Fibroblast of skin of right quadriceps (primary cell): ENCODE data around the gene ADAMTS16.
"Not testable (repeated sequence)": the region's sequence is repeated elsewhere in the genome, so short reads cannot be mapped to it uniquely, and the experiment has no call there.

ENCODE experiments used
- DNase-seq: peaks from one replicate; pipeline ENCODE4 v3.0.0-alpha.2; 2013

ADAMTS16 gene

DNA sequence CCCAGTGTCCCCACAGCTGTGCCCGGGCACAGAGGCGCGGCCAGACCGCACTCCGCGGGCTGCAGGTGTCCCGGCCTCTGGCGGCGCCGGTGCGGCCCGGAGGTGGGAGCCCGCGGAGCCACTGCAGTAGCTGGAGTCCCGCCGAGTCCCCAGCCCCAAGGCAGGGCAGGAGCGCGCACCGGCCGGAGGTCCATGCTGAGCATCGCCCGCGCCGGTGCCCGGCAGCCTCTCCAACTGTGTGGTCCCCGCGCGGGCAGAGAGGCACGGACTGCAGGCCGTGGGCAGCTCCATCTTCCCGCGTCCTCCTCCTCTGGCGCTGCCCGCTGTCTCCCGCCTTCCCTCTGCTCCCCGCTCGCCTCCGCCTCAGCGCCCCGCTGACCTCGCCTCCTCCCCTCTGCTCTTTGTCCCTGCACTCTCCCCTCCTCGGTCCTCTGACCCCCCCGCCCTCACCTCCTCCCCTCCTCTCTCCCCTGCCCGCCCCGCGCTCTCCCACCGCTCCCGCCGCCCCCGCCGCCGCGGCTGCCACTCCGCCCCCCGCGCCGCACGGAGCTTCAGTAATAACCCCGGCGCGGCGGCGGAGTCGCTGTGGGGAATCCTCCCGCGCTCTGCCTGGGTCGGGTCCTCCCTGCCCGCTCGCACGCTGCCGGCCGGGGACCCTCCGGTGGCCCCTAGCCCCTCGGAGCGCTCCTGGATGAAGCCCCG is at the start of gene ADAMTS16:
ADAMTS16 (plus strand) TSS at position 554 of the 702 bp plus-strand sequence; CDS start at position 692, 138 bp downstream.
- no peak for DNase-seq

DNA sequence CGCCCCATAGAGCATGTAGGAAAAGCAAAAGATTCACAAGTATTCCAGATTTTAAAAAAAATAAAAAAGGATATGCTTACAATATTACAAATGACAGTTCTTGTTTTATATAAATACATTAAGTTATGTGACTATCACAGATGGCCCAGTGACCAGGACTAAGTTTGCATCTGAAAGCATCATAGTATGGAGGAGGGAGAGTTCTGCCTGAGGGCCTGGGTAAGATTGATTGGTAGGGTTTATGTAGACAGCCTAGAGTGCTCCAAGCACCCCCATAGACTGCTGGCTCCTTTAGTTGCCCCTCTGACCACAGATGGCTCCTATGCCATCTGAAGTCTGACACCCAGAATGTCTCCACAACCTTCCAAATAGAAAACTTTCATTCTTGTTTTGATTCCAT is 48.0 kb upstream of the ADAMTS16 start:
- no peak for DNase-seq

DNA sequence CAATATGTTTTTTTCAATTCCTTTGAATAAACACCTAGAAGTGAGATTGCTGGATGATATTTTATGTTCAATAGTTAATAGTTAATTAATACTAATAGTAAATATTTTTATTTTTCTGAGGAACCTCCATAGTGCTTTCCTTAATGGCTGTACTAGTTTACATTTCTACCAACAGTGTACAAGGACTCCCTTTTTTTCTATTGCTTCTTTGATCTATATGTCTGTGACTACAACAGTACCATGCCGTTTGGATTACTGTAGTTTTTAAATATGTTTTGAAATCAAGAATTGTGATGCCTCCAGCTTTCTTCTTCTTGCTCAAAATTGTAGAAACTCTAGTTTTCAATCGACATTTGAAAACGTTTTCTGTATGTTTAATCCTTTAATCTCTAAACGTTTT is 39.5 kb upstream of the ADAMTS16 start:
- no peak for DNase-seq

- DNase-seq = no peak
Measured at GRCh38 chr5:5101676-5102075, 38.5 kb upstream of the ADAMTS16 start.

DNA sequence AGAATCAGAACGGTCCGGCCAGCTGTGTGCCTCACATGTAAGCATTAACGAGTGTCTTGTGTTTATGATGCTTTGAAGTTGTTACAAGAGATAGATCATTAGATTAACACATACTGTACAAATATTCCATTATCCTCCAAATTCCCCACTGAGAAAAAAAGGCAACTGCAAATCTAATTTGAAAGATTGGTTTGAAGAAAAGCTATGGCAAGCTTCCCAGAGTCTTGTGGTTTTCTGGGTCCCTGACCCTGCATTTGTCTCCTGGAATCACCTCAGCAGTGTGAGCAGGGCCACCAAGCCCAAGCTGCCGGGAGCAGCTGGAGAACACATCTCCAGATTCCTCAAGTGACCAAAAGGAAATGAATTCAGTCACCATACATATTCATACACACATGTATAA is 36.9 kb upstream of the ADAMTS16 start:
- no peak for DNase-seq

DNA sequence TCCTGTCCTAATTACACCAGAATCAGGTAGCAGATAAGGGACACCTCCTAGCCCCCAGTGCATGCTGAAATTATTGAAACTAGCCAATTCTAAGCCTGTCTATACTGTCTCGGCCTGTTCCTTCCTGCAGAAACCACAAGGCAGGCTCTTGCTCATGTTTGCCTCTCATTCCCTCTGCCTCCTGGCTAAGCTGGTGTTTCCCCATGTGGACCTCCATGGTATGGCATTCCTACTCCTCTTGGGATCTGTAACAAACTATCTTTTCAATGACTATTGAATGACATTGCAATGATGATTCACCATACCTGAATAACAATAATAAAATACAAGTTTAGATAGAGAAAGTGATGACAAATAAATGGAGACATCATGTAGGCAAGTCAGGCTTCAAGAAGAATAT is 35.6 kb upstream of the ADAMTS16 start:
- no peak for DNase-seq

DNA sequence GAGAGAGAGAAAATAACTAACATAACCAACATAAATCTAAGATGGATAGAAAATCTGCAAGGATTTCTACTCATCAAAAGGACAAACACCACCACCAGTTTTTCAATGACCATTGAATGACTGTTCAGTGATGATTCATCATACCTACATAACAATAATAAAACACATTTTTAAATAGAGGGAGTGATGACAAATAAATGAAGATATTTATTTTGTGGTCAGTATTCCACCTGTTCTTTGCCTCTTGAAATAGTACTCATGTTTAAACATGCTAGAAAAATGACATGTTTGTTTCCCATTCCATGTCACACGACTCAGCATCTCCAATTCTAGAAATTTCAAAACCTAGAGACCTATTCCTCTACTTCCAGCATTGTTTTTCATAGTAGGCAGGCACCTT is 34.6 kb upstream of the ADAMTS16 start:
- no peak for DNase-seq

DNA sequence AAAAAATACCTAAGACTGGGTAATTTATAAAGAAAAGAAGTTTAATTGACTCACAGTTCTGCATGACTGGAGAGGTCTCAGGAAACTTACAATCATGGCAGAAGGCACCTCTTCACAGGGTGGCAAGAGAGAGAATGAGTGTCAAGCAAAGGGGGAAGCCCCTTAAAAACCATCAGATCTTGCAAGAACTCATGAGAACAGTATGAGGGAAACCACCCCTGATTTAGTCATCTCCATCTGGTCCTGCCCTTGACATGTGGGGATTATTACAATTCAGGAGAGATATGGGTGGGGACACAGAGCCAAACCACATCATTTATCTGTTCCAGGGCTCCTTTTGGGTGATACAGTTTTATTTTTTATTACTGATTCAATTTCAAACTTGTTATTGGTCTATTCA is 23.2 kb upstream of the ADAMTS16 start:
- no peak for DNase-seq

- DNase-seq = no peak
Measured at GRCh38 chr5:5122776-5123175, 17.4 kb upstream of the ADAMTS16 start.

GRCh38 chr5:5124231-5124630 is 15.9 kb upstream of the ADAMTS16 start:
- DNase-seq = no peak

DNA sequence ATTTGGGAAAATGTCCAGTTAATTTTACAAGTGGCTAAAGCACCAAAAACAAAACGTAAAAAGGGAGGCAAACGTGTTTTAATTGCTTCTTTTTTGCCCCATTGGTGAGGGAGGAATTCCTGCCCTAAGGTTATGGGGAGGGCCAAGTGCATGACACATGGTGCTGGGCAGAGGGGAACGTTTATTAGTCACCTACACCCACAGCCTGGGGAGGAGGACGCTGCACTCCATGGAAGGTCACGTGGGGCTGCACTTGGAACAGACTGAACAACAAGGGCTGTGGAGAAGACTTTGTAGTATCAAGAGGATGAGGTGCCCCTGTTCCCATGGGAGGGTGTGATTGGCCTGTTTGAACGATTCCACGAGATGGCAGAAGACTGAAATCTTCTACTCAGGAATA is 13.7 kb upstream of the ADAMTS16 start:
- no peak for DNase-seq

GRCh38 chr5:5128766-5129165 is 11.4 kb upstream of the ADAMTS16 start:
- no peak for DNase-seq

- no peak for DNase-seq
Measured at GRCh38 chr5:5132234-5132633, 7.9 kb upstream of the ADAMTS16 start.

- no peak for DNase-seq
Measured at GRCh38 chr5:5132693-5133295, 7.3 kb upstream of the ADAMTS16 start.

- no peak for DNase-seq
Measured at GRCh38 chr5:5134107-5134506, 6.0 kb upstream of the ADAMTS16 start.

- no peak for DNase-seq
Measured at GRCh38 chr5:5135957-5136676, 4.0 kb upstream of the ADAMTS16 start.

- not testable (repeated sequence) for DNase-seq
Measured at GRCh38 chr5:5137851-5138250, 2.3 kb upstream of the ADAMTS16 start.

- no peak for DNase-seq
Measured at GRCh38 chr5:5139336-5139776, 774 bp upstream of the ADAMTS16 start.

- DNase-seq = no peak
Measured at GRCh38 chr5:5140479-5141338, 579 bp downstream of the ADAMTS16 start.

GRCh38 chr5:5141339-5141599 is 1.1 kb downstream of the ADAMTS16 start:
- DNase-seq = no peak

GRCh38 chr5:5141625-5142525 is 1.7 kb downstream of the ADAMTS16 start:
- DNase-seq = peak; percentile 57

- no peak for DNase-seq
Measured at GRCh38 chr5:5144441-5144840, 4.3 kb downstream of the ADAMTS16 start.
